K562 (cell line): ENCODE measurements around the gene B4GALT4.

Experiments used
- CTCF ChIP-seq, 3 experiments: IDR thresholded peaks in 2 of 3; conservative IDR thresholded peaks in 1 of 3; 2 replicates each; pipeline ENCODE4 v1.5.1; 2011 to 2012; ENCODE audit warnings: low read length in 3 of 3, mild to moderate bottlenecking in 3 of 3, control low read depth in 2 of 3, improper control_type of control experiment in 1 of 3, inconsistent platforms in 1 of 3, low read depth in 1 of 3, mixed read lengths in 1 of 3, moderate library complexity in 1 of 3; ENCODE audit not compliant: insufficient read depth in 2 of 3
- E2F8 ChIP-seq: fragments of 450-650 bp; IDR thresholded peaks from 2 replicates; pipeline ENCODE4 v1.7.1; 2018; ENCODE audit warnings: mild to moderate bottlenecking, low read depth; ENCODE audit not compliant: partially characterized antibody
- KLF10 ChIP-seq: fragments of 250-450 bp; sonication (Bioruptor Pico); IDR thresholded peaks from 2 replicates; pipeline ENCODE4 v1.6.1; 2021; ENCODE audit warnings: matching md5 sums
- POLR2A ChIP-seq: fragments of 450-650 bp; conservative IDR thresholded peaks from 2 replicates; pipeline ENCODE4 v1.6.1; 2016
- POLR2AphosphoS2 ChIP-seq: IDR thresholded peaks from 2 replicates; pipeline ENCODE4 v1.6.1; 2012; ENCODE audit warnings: low read length, improper control_type of control experiment
- POLR2G ChIP-seq: fragments of 200-400 bp; formaldehyde crosslinking; IDR thresholded peaks from 2 replicates; pipeline ENCODE4 v1.6.1; 2017; ENCODE audit warnings: low read depth, mild to moderate bottlenecking, antibody characterized with exemption, low read length, moderate library complexity
- RAD21 ChIP-seq, 2 experiments: fragments of 250-450 bp in 1 of 2; fragments of 450-650 bp in 1 of 2; sonication (Bioruptor Pico) in 1 of 2; formaldehyde crosslinking in 1 of 2; IDR thresholded peaks in 1 of 2; conservative IDR thresholded peaks in 1 of 2; 2 replicates each; pipeline versions ENCODE4 v1.4.0 to v1.8.0; 2020 to 2022; ENCODE audit warnings: mild to moderate bottlenecking in 2 of 2, moderate library complexity in 1 of 2
- SAFB2 ChIP-seq: fragments of 200-400 bp; formaldehyde crosslinking; IDR thresholded peaks from 2 replicates; pipeline ENCODE4 v1.6.1; 2018; ENCODE audit warnings: borderline replicate concordance, low read length, low read depth, moderate library complexity; ENCODE audit not compliant: severe bottlenecking
- ZNF507 ChIP-seq: conservative IDR thresholded peaks from 2 replicates; pipeline ENCODE4 v1.6.1; 2017; ENCODE audit warnings: missing genetic modification characterization, missing compliant biosample characterization
- TF ChIP-seq, protein P1 (sequence below): fragments of 250-450 bp; sonication (Bioruptor Pico); IDR thresholded peaks from 2 replicates; pipeline ENCODE4 v1.6.1; 2021; ENCODE audit warnings: mild to moderate bottlenecking
- TF ChIP-seq, protein P2 (sequence below): fragments of 250-450 bp; sonication (Bioruptor Pico); IDR thresholded peaks from 2 replicates; pipeline ENCODE4 v1.8.0; 2021; ENCODE audit warnings: moderate library complexity, mild to moderate bottlenecking, inconsistent platforms

DNA sequence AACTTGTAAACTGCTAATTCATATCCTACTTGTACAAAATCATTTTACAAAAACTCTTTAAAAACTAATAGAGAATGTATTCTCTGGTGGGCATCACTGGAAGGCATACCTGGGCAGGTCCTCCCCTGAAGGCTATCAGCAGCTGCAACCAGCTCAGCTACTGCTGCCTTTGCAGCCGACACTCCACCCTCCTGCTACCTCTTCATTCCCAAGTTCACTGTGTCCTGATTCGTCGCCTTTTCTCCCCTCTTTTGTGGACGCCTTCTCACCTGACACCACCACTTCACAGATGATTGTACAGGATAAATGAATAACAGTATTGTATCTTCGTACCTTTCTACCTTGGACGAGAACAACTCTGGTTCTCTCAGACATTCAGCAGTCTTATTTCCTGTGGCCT lies 28.9 kb downstream of the B4GALT4 start:
- TF ChIP-seq CTCF (IDR thresholded peaks at IDR 0.05 in 2 of 3, conservative IDR thresholded peaks at IDR 0.05 in 1 of 3; ENCODE audit: insufficient read depth in 2 of 3, low read depth in 1 of 3, low read length in 3 of 3) (no peak), E2F8 (no peak), SAFB2 (no peak), ZNF507 (tag) (no peak), RAD21 (CRISPR knock-in tag; conservative IDR thresholded peaks at IDR 0.05 in 1 of 2, IDR thresholded peaks at IDR 0.05 in 1 of 2) (no peak), POLR2AphosphoS2 (no peak), KLF10 (no peak), POLR2A (no peak), POLR2G (no peak)
- TF ChIP-seq, protein P1, sequence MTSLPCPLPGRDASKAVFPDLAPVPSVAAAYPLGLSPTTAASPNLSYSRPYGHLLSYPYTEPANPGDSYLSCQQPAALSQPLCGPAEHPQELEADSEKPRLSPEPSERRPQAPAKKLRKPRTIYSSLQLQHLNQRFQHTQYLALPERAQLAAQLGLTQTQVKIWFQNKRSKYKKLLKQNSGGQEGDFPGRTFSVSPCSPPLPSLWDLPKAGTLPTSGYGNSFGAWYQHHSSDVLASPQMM (CRISPR knock-in tag): no peak
- TF ChIP-seq, protein P2, sequence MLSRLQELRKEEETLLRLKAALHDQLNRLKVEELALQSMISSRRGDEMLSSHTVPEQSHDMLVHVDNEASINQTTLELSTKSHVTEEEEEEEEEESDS: no peak
